Activated naive CD4-positive, alpha-beta T cell treated with anti-CD3 and anti-CD28 coated beads, Interleukin-2, amount 50 U/mL, for 72 hours (primary cell): Measurements from ENCODE around the gene GPC5. TPM values are rescaled to one million over a fixed set of nuclear protein-coding genes. Genes with fewer than 3 reads are reported as not detected.
A peak's percentile ranks its signal among the peaks of the same experiment; 100 is the strongest.

Source experiments
- ATAC-seq, 2 donors: fragments of 150-1000 bp; cut with Tn5 transposase; 2 replicates each; pipeline ENCODE4 v1.10.0; 2021; ENCODE audit warnings: mild to moderate bottlenecking in 2 of 2, moderate library complexity in 2 of 2
- DNase-seq, 2 donors: peaks; one replicate each; pipeline ENCODE4 v3.0.0; 2021 to 2022; ENCODE audit warnings: low spot score in 2 of 2
- H3K27ac Mint-ChIP-seq, 2 donors: one replicate each; pipeline ENCODE4 v1.8.0; 2022; ENCODE audit warnings: mild to moderate bottlenecking in 2 of 2, mixed read lengths in 2 of 2
- H3K36me3 Mint-ChIP-seq, 2 donors: one replicate each; pipeline ENCODE4 v1.8.0; 2022; ENCODE audit warnings: mixed read lengths in 2 of 2
- H3K9me3 Mint-ChIP-seq, 2 donors: one replicate each; pipeline ENCODE4 v1.8.0; 2022; ENCODE audit warnings: mixed read lengths in 2 of 2
- total RNA-seq, 2 donors: library from RNA; stranded (reverse); gene quantifications; one replicate each; pipeline ENCODE4 v1.2.3, GENCODE V29; 2022

The GPC5 gene
- total RNA-seq, 2 donors from 2014 or later = 0.11 to 0.78 TPM

GRCh38 chr13:91721413-91721812, 323.0 kb downstream of the GPC5 start:
- no peaks in the 10 kb centered on the region for H3K9me3 Mint-ChIP-seq
- H3K27ac Mint-ChIP-seq = no peak overlapping the region
- DNase-seq (no peak), ATAC-seq (no peak)
- H3K36me3 Mint-ChIP-seq = no peaks in the 10 kb centered on the region

GRCh38 chr13:91722267-91722884, 324.0 kb downstream of the GPC5 start:
- ATAC-seq = no peak
- H3K36me3 Mint-ChIP-seq = no peaks in the 10 kb centered on the region
- no peak for DNase-seq
- no peak overlapping the region for H3K27ac Mint-ChIP-seq
- H3K9me3 Mint-ChIP-seq = no peaks in the 10 kb centered on the region

DNA sequence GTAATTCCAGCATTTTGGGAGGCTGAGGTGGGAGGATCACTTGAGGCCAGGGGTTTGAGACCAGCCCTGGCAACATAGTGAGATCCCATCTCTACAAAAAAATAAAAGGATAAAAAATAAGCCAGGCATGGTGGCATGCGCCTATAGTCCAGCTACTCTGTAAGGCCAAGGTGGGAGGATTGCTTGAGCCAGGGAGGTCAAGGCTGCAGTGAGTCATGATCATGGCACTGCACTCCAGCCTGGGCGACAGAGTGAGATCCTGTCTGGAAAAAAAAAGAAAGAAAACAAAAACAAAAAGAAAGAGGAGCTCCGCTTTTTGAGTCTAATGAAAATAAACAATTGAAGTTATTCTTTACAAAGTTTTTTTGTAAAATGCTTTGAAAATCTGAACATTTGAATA, 326.2 kb downstream of the GPC5 start:
- no peaks in the 10 kb centered on the region for H3K36me3 Mint-ChIP-seq
- DNase-seq = no peak
- H3K27ac Mint-ChIP-seq = no peak overlapping the region
- ATAC-seq = no peak
- no peaks in the 10 kb centered on the region for H3K9me3 Mint-ChIP-seq

- ATAC-seq (no peak), DNase-seq (no peak)
- Mint-ChIP-seq H3K27ac (no peak overlapping the region), H3K36me3 (no peaks in the 10 kb centered on the region), H3K9me3 (no peaks in the 10 kb centered on the region)
These were observed 327.2 kb downstream of the GPC5 start for GRCh38 chr13:91725646-91726045.

DNA sequence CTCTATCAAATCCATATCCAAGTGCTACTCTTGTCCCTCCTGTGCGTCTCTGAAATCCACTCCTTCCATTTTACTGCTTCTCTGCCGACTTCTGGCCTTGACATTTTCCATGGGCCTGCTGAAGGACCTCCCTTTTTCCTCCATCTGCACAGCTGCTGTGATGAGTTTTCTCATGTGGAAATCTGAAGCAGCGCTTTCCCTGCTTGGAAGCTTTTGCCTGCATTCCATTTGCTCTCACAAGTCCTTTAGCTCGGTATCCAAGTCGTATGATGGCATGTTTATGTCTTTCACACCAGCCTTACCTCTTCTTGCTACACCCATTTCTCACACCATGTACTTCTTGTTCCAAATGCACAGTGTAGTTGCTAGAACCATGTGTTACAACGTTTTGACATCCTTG, 328.2 kb downstream of the GPC5 start:
- no peak for DNase-seq
- Mint-ChIP-seq H3K9me3 (no peaks in the 10 kb centered on the region), H3K36me3 (no peaks in the 10 kb centered on the region), H3K27ac (no peak overlapping the region)
- no peak for ATAC-seq

DNA sequence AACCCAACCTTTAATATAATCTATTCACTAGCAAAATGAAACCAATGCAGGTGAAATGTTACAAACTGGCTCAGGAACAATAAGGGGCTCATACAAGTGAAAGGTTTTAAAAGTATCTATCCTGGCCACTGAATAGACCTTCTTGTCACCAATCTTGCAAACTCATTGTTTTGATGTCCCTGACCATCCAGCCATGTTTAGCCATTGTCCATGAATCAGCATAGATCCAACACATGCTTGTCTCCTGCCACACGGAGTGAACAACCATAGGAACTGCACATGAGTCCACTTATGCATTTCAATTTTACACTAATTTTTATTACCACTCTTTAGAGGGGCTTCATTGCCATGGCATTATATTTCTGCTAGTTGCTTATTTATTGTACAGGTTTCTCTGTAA, 331.4 kb downstream of the GPC5 start:
- ATAC-seq (no peak), DNase-seq (no peak)
- Mint-ChIP-seq H3K36me3 (no peaks in the 10 kb centered on the region), H3K9me3 (no peaks in the 10 kb centered on the region), H3K27ac (no peak overlapping the region)

DNA sequence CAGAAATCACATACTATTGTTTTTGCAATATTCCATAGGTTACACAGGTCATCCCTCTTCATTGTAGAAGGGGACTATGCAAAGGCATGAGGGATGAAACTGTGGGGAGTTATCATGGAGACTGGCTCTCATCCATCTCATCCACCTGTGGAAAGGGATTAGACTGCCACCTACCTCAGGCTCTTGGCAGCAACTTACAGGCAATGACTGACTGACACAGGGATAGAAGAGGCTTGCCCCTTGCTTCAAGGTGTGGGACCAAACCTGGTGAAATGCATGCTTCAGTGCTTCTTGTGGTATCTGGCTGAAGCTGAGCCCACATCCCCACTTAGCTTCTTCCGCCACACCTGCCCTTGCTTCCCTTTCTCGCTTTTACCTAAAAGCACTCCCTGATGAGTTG, 341.3 kb downstream of the GPC5 start:
- Mint-ChIP-seq H3K36me3 (no peaks in the 10 kb centered on the region), H3K27ac (no peak overlapping the region), H3K9me3 (no peaks in the 10 kb centered on the region)
- ATAC-seq = no peak
- DNase-seq = no peak

- no peak for DNase-seq
- ATAC-seq = no peak
- Mint-ChIP-seq H3K9me3 (no peaks in the 10 kb centered on the region), H3K27ac (no peak overlapping the region), H3K36me3 (no peaks in the 10 kb centered on the region)
These were observed 342.3 kb downstream of the GPC5 start for GRCh38 chr13:91740756-91741155.

DNA sequence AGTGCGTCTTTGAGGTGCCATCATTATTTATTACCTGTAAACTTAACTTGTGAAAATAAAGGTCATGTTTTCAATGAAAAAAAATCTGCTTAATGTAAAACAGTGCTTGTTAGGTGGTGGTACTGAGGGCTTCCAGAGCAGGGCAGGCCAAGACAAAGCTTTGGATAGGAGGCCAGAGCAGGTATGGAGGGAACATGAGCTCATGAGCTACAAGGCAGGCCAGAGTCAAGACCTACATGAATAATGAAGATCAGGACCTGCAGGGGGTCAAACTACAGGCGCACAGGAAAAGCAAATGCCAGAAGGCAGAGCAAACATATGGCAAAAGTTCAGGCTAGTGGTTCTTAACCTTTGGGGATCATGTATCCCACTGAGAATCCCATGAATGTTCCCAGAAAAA, 343.5 kb downstream of the GPC5 start:
- no peak for ATAC-seq
- Mint-ChIP-seq H3K36me3 (no peaks in the 10 kb centered on the region), H3K27ac (peak overlapping the region in 1 of 2 donors; percentile 62), H3K9me3 (no peaks in the 10 kb centered on the region)
- no peak for DNase-seq

- DNase-seq (no peak), ATAC-seq (no peak)
- Mint-ChIP-seq H3K36me3 (no peaks in the 10 kb centered on the region), H3K27ac (no peak overlapping the region), H3K9me3 (peaks cover 0 to 6% of the 10 kb centered on the region in 2 donors)
These were observed 345.9 kb downstream of the GPC5 start for GRCh38 chr13:91744284-91744683.

- DNase-seq (no peak), ATAC-seq (no peak)
- H3K36me3 Mint-ChIP-seq = no peaks in the 10 kb centered on the region
- no peak overlapping the region for H3K27ac Mint-ChIP-seq
- peaks cover 2 to 7% of the 10 kb centered on the region in 2 donors for H3K9me3 Mint-ChIP-seq
These were observed 347.5 kb downstream of the GPC5 start for GRCh38 chr13:91745967-91746366.

GRCh38 chr13:91747186-91747585, 348.8 kb downstream of the GPC5 start:
- H3K36me3 Mint-ChIP-seq = no peaks in the 10 kb centered on the region
- ATAC-seq (no peak), DNase-seq (no peak)
- H3K27ac Mint-ChIP-seq = no peak overlapping the region
- H3K9me3 Mint-ChIP-seq = peaks cover 7 to 10% of the 10 kb centered on the region in 2 donors

GRCh38 chr13:91748416-91749089, 350.1 kb downstream of the GPC5 start:
- Mint-ChIP-seq H3K9me3 (peaks cover 7 to 10% of the 10 kb centered on the region in 2 donors), H3K36me3 (no peaks in the 10 kb centered on the region), H3K27ac (no peak overlapping the region)
- DNase-seq = no peak
- ATAC-seq = no peak

DNA sequence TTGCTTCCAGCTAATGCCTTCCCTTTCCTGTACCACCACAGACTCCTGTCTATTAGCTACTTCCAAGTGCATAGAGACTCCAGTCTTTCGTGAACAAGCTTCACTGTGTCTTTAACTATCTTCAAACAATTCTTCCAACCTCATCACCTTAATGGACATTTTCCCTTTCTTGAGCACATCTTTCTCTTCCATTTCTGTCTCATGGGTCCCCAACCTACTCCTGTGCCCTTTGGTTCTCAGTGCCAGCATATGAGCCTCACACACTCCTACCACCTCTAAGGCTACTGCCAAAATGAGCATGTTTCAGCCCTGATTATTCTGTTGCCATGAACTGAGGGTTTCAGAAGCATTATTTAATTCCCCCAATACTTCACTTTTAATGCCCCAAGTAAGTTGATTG, 360.3 kb downstream of the GPC5 start:
- DNase-seq (no peak), ATAC-seq (no peak)
- H3K9me3 Mint-ChIP-seq = no peaks in the 10 kb centered on the region
- no peaks in the 10 kb centered on the region for H3K36me3 Mint-ChIP-seq
- no peak overlapping the region for H3K27ac Mint-ChIP-seq

DNA sequence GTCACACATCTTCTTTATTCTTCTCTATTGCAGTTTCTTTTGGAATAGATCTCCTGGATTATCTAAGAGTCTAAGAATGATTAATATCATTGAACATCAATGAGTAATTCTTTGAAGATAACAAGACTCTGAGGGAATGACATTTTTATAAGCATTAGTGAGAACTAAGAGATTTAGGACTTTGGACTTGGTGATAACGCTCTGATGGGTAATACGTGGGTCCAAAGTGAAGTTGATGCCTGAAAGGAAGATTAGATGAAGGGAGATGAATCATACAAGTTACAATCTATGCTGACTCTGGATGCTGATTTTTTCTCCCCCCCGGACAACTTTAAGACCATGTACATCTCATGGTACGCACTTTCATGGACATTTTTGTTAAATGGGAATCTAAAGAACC, 364.5 kb downstream of the GPC5 start:
- ATAC-seq = no peak
- no peak for DNase-seq
- no peak overlapping the region for H3K27ac Mint-ChIP-seq
- no peaks in the 10 kb centered on the region for H3K36me3 Mint-ChIP-seq
- no peaks in the 10 kb centered on the region for H3K9me3 Mint-ChIP-seq

- ATAC-seq = no peak
- H3K27ac Mint-ChIP-seq = no peak overlapping the region
These were observed 366.1 kb downstream of the GPC5 start for GRCh38 chr13:91764527-91764926.

DNA sequence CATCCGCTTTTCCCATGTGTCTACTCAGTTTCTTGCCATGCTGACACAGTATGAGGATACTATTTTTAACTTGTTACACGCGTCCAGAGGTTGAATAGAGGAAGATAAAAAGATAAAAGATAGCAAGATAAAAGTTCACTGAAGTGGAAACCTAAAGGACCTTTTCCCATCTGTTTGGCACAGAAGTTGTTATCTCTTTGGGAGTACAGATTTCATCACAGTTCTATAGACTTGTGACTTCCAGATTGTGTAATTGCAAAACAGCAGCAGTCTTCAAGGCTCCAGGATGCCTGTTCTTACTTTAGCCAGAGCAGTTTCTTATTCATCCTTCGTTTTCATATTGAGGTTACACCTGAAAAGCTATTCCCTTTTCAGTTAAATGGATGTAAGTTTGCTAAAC, 369.2 kb downstream of the GPC5 start:
- Mint-ChIP-seq H3K36me3 (no peaks in the 10 kb centered on the region), H3K27ac (no peak overlapping the region), H3K9me3 (no peaks in the 10 kb centered on the region)
- ATAC-seq = no peak
- DNase-seq = no peak

More at GRCh38 chr13:91764527-91764926, 366.1 kb downstream of the GPC5 start:
- DNase-seq = no peak
- no peaks in the 10 kb centered on the region for H3K36me3 Mint-ChIP-seq
- H3K9me3 Mint-ChIP-seq = no peaks in the 10 kb centered on the region

DNA sequence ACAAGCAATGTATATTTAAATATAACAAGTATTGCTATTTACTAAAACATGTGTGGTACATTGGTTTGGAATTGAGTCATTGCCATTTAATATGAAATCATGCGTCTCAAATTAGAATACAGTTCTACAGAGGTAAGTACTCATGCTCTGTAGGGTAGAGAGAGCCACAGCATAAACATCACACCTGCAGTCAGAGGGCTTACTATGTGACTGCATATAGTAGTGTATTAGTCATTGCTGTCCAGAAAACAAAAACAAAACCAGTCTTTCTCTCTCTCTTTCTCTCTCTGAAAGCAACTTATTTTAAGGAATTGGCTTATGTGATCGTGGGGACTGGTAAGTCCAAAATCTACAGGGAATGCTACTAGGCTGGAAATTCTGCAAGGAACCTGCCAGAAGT, 370.3 kb downstream of the GPC5 start:
- DNase-seq (no peak), ATAC-seq (no peak)
- Mint-ChIP-seq H3K9me3 (no peaks in the 10 kb centered on the region), H3K27ac (no peak overlapping the region), H3K36me3 (no peaks in the 10 kb centered on the region)
